ENCODE data around the gene GALNT18.

DNA sequence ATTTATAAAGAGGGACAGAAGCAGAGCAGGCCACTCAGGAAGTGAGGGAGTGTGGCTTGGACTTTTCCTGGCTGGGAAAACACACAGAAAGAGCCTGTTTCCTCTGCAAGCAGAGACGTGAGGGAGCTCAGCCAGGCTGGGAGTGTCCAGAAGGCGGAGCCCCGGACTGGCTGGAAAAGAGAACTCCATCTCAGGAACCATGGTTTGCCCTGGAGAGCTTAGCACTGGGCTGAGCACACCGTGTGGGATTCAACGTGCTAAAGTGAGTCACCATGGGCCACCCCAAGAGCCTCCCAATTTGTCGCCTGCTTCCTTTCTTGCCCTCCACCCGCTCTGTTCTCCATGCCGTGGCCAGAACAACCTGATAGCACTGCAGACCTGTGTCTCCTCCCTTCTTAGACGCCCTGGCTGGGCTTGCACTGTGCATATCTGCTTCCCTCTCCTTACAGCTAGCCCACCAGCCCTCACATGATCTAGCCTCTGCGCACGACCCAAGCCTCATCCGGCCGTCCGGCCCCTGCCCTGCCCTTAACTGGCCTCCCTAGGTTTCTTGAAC is 51.8 kb downstream of the GALNT18 start:
- TF ChIP-seq, protein P1, sequence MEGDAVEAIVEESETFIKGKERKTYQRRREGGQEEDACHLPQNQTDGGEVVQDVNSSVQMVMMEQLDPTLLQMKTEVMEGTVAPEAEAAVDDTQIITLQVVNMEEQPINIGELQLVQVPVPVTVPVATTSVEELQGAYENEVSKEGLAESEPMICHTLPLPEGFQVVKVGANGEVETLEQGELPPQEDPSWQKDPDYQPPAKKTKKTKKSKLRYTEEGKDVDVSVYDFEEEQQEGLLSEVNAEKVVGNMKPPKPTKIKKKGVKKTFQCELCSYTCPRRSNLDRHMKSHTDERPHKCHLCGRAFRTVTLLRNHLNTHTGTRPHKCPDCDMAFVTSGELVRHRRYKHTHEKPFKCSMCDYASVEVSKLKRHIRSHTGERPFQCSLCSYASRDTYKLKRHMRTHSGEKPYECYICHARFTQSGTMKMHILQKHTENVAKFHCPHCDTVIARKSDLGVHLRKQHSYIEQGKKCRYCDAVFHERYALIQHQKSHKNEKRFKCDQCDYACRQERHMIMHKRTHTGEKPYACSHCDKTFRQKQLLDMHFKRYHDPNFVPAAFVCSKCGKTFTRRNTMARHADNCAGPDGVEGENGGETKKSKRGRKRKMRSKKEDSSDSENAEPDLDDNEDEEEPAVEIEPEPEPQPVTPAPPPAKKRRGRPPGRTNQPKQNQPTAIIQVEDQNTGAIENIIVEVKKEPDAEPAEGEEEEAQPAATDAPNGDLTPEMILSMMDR (IDR thresholded peaks at IDR 0.05), result no peak
- TF ChIP-seq POLR2A (IDR thresholded peaks at IDR 0.05) (no peak), POLR2AphosphoS5 (IDR thresholded peaks at IDR 0.05; ENCODE audit: insufficient read depth in 1 of 2, low read depth in 1 of 2) (peak in 1 of 2 donors; percentile 36)
